OCI-LY7 (cell line): ENCODE data around the gene VPREB3. TPM values are rescaled to one million over a fixed set of nuclear protein-coding genes. Genes with fewer than 3 reads are reported as not detected.
A peak's percentile ranks its signal among the peaks of the same experiment; 100 is the strongest.

Experiments
- BruUV-seq: library from RNA; stranded (reverse); fragments of 400-500 nt; replicated peaks from 2 replicates; lab custom pipeline; 2021; lab: Mats Ljungman, UMichigan
- CTCF ChIA-PET: fragments of 300-600 bp; sonication (Branson Sonifier 250); formaldehyde crosslinking; loops from one replicate; lab custom pipeline; 2022; ENCODE audit warnings: antibody characterized with exemption; ENCODE audit not compliant: unreplicated experiment; lab: Charles Lee
- POLR2A ChIA-PET: fragments of 300-600 bp; sonication (Branson Sonifier 250); formaldehyde crosslinking; loops from one replicate; lab custom pipeline; 2022; ENCODE audit warnings: antibody characterized with exemption; lab: Charles Lee
- DNase-seq: peaks from one replicate; pipeline ENCODE4 v3.0.0-alpha.2; 2015; ENCODE audit warnings: low spot score
- H2AFZ ChIP-seq: fragments of 200-600 bp; sonication (generic), shearing (Covaris generic); 2 replicates; pipeline ENCODE4 v1.6.1; 2014; ENCODE audit warnings: mild to moderate bottlenecking, antibody characterized with exemption, low read length, moderate library complexity
- H3K27ac ChIP-seq: fragments of 200-600 bp; sonication (generic); 2 replicates; pipeline ENCODE4 v1.5.1; 2014; ENCODE audit warnings: mixed run types, low read depth, mild to moderate bottlenecking, moderate library complexity, low read length, inconsistent platforms; ENCODE audit not compliant: poor library complexity, severe bottlenecking
- H3K36me3 ChIP-seq: fragments of 200-600 bp; sonication (generic); 2 replicates; pipeline ENCODE4 v1.6.1; 2014; ENCODE audit warnings: mild to moderate bottlenecking, antibody characterized with exemption, low read length, moderate library complexity, mixed read lengths; ENCODE audit not compliant: insufficient read depth
- H3K4me1 ChIP-seq: fragments of 200-600 bp; sonication (generic); 2 replicates; pipeline ENCODE4 v1.5.1; 2014; ENCODE audit warnings: mild to moderate bottlenecking, low read length; ENCODE audit not compliant: insufficient read depth, poor library complexity, severe bottlenecking
- H3K4me2 ChIP-seq: fragments of 200-600 bp; sonication (generic); 2 replicates; pipeline ENCODE4 v1.6.1; 2014; ENCODE audit warnings: mild to moderate bottlenecking, low read length
- H3K4me3 ChIP-seq: fragments of 200-600 bp; sonication (generic); 2 replicates; pipeline ENCODE4 v1.5.1; 2014; ENCODE audit warnings: mild to moderate bottlenecking, low read depth, low read length; ENCODE audit not compliant: poor library complexity, severe bottlenecking
- H3K79me2 ChIP-seq: fragments of 200-600 bp; sonication (generic); 2 replicates; pipeline ENCODE4 v1.6.1; 2016; ENCODE audit warnings: low read depth, mild to moderate bottlenecking, low read length, moderate library complexity, mixed read lengths; ENCODE audit not compliant: insufficient read depth
- H3K9me2 ChIP-seq: fragments of 200-600 bp; sonication (generic); 2 replicates; pipeline ENCODE4 v1.6.1; 2016; ENCODE audit warnings: mild to moderate bottlenecking, low read length, mixed read lengths; ENCODE audit not compliant: insufficient read depth
- H3K9me3 ChIP-seq: fragments of 200-600 bp; sonication (generic); 2 replicates; pipeline ENCODE4 v1.6.1; 2014; ENCODE audit warnings: mild to moderate bottlenecking, mixed run types, low read length, mixed read lengths
- H4K20me1 ChIP-seq: fragments of 200-600 bp; sonication (generic); 2 replicates; pipeline ENCODE4 v1.6.1; 2014; ENCODE audit warnings: mild to moderate bottlenecking, antibody characterized with exemption, low read length, moderate library complexity, mixed read lengths; ENCODE audit not compliant: insufficient read depth
- CTCF ChIP-seq: fragments of 200-600 bp; sonication (generic); conservative IDR thresholded peaks from 2 replicates; pipeline ENCODE4 v1.5.1; 2014; ENCODE audit warnings: mild to moderate bottlenecking, antibody characterized with exemption, low read length, moderate library complexity, mixed read lengths
- EZH2phosphoT487 ChIP-seq: fragments of 200-600 bp; sonication (generic); IDR thresholded peaks from 2 replicates; pipeline ENCODE4 v1.6.1; 2018; ENCODE audit warnings: low read depth, borderline replicate concordance, mild to moderate bottlenecking, mixed run types, antibody characterized with exemption, low read length, moderate library complexity, mixed read lengths
- intact Hi-C: fragments of 100-400 bp; cut with micrococcal nuclease; formaldehyde crosslinking; loops from one replicate; pipeline ENCODE4 v1.10.0; 2022; ENCODE audit not compliant: unreplicated experiment
- total RNA-seq, 2 experiments: library from RNA; depleted of rRNA in 1 of 2; stranded (reverse); fragments of >200 nt in 1 of 2; shearing (Covaris generic) in 1 of 2; gene quantifications; 2 replicates each; pipeline ENCODE4 v1.2.3, GENCODE V29; 2014 to 2022

The VPREB3 gene
- total RNA-seq, 2 experiments from 2014 or later: 241 to 312 TPM

- Histone ChIP-seq H2AFZ (peak within 1 kb of the TSS; percentile 68; the same call in 1 of the 2 replicates), H3K79me2 (no peaks in the 10 kb centered on the region), H3K4me3 (peak within 1 kb of the TSS; percentile 68), H4K20me1 (no peaks in the 10 kb centered on the region), H3K27ac (peak within 1 kb of the TSS; percentile 36), H3K4me2 (peak within 1 kb of the TSS; percentile 94), H3K4me1 (peaks cover 56% of the 10 kb centered on the region), H3K36me3 (no peaks in the 10 kb centered on the region), H3K9me2 (no peaks in the 10 kb centered on the region), H3K9me3 (no peaks in the 10 kb centered on the region)
- TF ChIP-seq EZH2phosphoT487: no peak
- TF ChIP-seq CTCF: peak; percentile 48
- ChIA-PET POLR2A (interaction anchor here (0.9 kb wide), 1 partner anchor 73 kb away, joined by 4 read pairs; no protein-coding TSS in a partner anchor), CTCF (interaction anchor here (1.3 kb wide), 1 partner anchor 77 kb away, joined by 4 read pairs; no protein-coding TSS in a partner anchor)
- BruUV-seq: no TSS peak
- DNase-seq: peak; percentile 72
- intact Hi-C loops: no loop called here
Measured at GRCh38 chr22:23772649-23773473, 18.6 kb upstream of the VPREB3 start, which contains the start of gene MMP11. MMP11 (plus strand) TSS chr22:23772849; CDS start chr22:23772871, 22 bp downstream.

GRCh38 chr22:23772315-23772648 is 18.1 kb upstream of the VPREB3 start:
- POLR2A ChIA-PET: interaction anchor here (0.9 kb wide), 1 partner anchor 74 kb away, joined by 4 read pairs; no protein-coding TSS in a partner anchor

More at GRCh38 chr22:23772315-23772648, 18.1 kb upstream of the VPREB3 start:
- intact Hi-C loops: no loop called here
- no peak for DNase-seq
- H3K9me3 ChIP-seq: no peaks in the 10 kb centered on the region
- peak overlapping the region; percentile 52; the same call in 1 of the 2 replicates for H2AFZ ChIP-seq
- peaks cover 56% of the 10 kb centered on the region for H3K4me1 ChIP-seq
- no peaks in the 10 kb centered on the region for H4K20me1 ChIP-seq
- peak overlapping the region; percentile 36 for H3K27ac ChIP-seq
- CTCF ChIA-PET: interaction anchor here (1.3 kb wide), 1 partner anchor 78 kb away, joined by 4 read pairs; no protein-coding TSS in a partner anchor
- peak overlapping the region; percentile 68 for H3K4me3 ChIP-seq
- no TSS peak for BruUV-seq
- TF ChIP-seq EZH2phosphoT487: no peak
- TF ChIP-seq CTCF: no peak
- no peaks in the 10 kb centered on the region for H3K9me2 ChIP-seq
- H3K79me2 ChIP-seq: peaks cover 5% of the 10 kb centered on the region
- peak overlapping the region; percentile 94 for H3K4me2 ChIP-seq
- no peaks in the 10 kb centered on the region for H3K36me3 ChIP-seq
